ENCODE results near the gene PIP5K1C.

Gene PIP5K1C

DNA sequence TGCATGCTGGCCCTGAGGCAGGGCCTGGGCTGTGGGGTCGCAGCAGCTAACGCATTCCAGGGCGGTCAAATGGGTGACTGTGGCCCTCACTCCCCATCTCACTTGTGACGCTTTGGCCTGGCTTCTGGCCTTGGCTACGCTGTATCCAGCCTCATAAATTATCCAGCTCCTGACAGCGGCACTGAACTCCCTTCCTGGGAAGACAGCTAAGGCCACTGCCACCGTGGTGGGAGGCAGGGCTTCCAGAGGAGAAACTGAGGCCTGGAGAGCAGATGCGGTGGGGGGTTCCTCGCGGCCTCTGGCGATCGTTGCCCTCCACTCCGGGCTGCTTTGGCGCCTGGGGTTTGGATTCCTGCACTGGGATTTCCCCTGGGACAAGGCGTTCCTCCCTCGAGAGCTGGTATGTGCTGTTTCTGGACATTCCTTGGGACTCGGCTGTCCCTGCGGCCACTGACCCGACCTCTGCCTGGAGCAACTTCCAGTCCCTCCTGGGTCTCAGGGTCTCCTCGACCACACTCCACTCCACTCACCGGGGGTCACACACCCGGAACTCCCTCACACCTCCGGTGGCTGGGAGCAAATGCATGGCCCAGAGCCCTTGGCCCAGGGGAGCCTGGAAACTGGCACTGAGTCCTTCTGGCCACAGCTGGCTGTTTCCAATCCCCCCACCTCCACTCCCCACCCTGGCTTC, 97.0 kb downstream of the PIP5K1C start:
- no peaks in the 10 kb centered on the region for H3K36me3 ChIP-seq (ENCODE audit: control insufficient read depth, insufficient read depth, low read length)
- H3K27ac ChIP-seq (ENCODE audit: insufficient read depth, low read length, poor library complexity, severe bottlenecking), result no peak overlapping the region
- H3K27me3 ChIP-seq (replicated peaks; ENCODE audit: control insufficient read depth, insufficient read depth, low read length, poor library complexity, severe bottlenecking), result no peaks in the 10 kb centered on the region
- peaks cover 26% of the 10 kb centered on the region for H3K4me1 ChIP-seq (ENCODE audit: control insufficient read depth, insufficient read depth, low read length, poor library complexity, severe bottlenecking)
- no peak for DNase-seq
- no peak overlapping the region for H3K4me3 ChIP-seq (ENCODE audit: insufficient read depth, low read depth, low read length, poor library complexity, severe bottlenecking)
- no peaks in the 10 kb centered on the region for H3K9me3 ChIP-seq (ENCODE audit: control insufficient read depth, low read length)

DNA sequence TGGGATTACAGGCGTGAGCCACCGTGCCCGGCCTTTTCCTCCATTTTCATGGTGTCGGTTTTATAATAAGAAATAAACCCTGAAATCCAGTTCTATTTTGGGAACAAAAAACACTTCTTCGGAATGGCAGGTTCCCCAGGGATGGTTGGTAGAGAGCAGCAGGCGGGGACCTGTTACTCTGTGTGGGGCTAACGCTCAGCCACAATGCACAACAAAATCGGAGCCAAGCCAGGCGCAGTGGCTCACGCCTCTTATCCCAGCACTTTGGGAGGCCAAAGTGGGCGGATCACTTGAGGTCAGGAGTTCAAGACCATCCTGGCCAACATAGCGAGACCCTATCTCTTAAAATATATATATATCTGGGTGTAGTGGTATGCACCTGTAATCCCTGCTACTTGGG, 99.2 kb downstream of the PIP5K1C start:
- Histone ChIP-seq H3K4me1 (ENCODE audit: control insufficient read depth, insufficient read depth, low read length, poor library complexity, severe bottlenecking) (peaks cover 16% of the 10 kb centered on the region), H3K36me3 (ENCODE audit: control insufficient read depth, insufficient read depth, low read length) (no peaks in the 10 kb centered on the region), H3K4me3 (ENCODE audit: insufficient read depth, low read depth, low read length, poor library complexity, severe bottlenecking) (no peak overlapping the region), H3K9me3 (ENCODE audit: control insufficient read depth, low read length) (no peaks in the 10 kb centered on the region), H3K27me3 (replicated peaks; ENCODE audit: control insufficient read depth, insufficient read depth, low read length, poor library complexity, severe bottlenecking) (no peaks in the 10 kb centered on the region), H3K27ac (ENCODE audit: insufficient read depth, low read length, poor library complexity, severe bottlenecking) (no peak overlapping the region)
- no peak for DNase-seq

DNA sequence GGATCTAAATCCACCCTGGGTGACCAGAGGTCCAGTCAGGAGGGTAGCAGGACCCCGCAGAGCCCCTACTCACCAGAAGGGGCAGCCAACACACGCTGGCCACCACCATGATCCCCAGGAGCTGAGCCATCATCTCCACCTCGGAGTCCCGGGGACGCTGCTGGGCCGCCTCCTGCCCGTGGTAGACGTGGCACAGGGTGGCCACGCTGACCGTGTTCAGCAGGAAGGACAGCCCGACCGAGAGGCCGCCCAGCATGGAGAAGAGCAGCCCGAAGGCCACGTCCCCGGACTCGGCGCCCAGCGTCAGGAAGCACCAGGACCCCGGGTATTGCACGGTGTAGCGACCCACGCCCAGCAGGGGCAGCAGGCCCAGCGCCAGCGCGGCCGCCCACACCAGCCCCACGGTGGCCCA, 100.5 kb downstream of the PIP5K1C start:
- H3K9me3 ChIP-seq (ENCODE audit: control insufficient read depth, low read length), result no peaks in the 10 kb centered on the region
- no peaks in the 10 kb centered on the region for H3K27me3 ChIP-seq (replicated peaks; ENCODE audit: control insufficient read depth, insufficient read depth, low read length, poor library complexity, severe bottlenecking)
- peaks cover 3% of the 10 kb centered on the region for H3K4me1 ChIP-seq (ENCODE audit: control insufficient read depth, insufficient read depth, low read length, poor library complexity, severe bottlenecking)
- no peak overlapping the region for H3K27ac ChIP-seq (ENCODE audit: insufficient read depth, low read length, poor library complexity, severe bottlenecking)
- no peaks in the 10 kb centered on the region for H3K36me3 ChIP-seq (ENCODE audit: control insufficient read depth, insufficient read depth, low read length)
- H3K4me3 ChIP-seq (ENCODE audit: insufficient read depth, low read depth, low read length, poor library complexity, severe bottlenecking), result no peak overlapping the region
- DNase-seq, result no peak

DNA sequence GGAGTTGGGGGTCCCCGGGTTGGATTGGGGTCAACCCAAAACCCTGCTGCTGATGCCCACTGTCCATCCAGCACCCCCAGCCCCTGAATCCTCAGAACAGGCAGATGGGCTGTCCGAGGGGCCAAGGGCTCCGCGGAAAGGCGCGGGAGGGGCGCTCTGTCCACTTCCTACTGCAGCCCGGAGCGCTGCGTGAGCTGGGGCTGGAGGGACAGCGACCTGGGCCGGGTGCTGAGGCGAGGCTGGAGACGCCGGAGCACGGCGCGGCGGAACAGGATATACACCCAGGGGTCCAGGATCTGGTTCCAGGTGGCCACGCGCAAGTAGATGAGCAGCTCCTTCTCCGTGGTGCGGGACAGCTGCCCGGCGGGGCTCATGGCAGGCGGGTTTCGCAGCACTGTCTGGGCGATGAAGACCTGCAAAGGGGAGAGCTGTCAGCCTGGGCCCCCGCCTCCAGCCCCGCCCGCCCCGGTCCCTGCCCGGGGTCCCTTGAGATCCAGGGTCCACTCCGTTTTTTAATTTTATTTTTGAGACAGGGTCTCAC, 104.7 kb downstream of the PIP5K1C start:
- no peak for DNase-seq
- no peak overlapping the region for H3K27ac ChIP-seq (ENCODE audit: insufficient read depth, low read length, poor library complexity, severe bottlenecking)
- no peak overlapping the region for H3K4me3 ChIP-seq (ENCODE audit: insufficient read depth, low read depth, low read length, poor library complexity, severe bottlenecking)
- no peaks in the 10 kb centered on the region for H3K4me1 ChIP-seq (ENCODE audit: control insufficient read depth, insufficient read depth, low read length, poor library complexity, severe bottlenecking)
- no peaks in the 10 kb centered on the region for H3K36me3 ChIP-seq (ENCODE audit: control insufficient read depth, insufficient read depth, low read length)
- no peaks in the 10 kb centered on the region for H3K9me3 ChIP-seq (ENCODE audit: control insufficient read depth, low read length)
- H3K27me3 ChIP-seq (replicated peaks; ENCODE audit: control insufficient read depth, insufficient read depth, low read length, poor library complexity, severe bottlenecking), result no peaks in the 10 kb centered on the region

DNA sequence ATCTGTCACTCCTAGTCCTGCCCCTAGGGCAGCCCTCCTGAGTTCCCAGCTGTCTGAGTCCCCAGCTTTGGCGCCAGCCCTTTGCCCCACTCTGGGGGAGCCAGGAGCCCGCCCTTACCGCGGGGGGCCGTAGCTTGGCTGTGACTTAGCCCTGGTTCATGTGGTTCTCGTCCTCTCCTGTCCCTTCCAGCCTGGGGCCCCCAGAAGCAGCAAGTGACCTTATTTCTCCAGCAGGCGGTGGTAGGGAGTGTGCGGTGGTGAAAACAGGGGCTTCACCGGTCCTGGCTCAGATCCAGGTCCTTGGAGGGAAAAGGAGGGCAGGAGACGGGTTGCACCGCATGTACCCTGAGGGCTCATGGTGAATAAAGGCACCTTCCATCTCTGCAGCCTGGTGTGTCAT, 107.1 kb downstream of the PIP5K1C start:
- Histone ChIP-seq H3K27me3 (replicated peaks; ENCODE audit: control insufficient read depth, insufficient read depth, low read length, poor library complexity, severe bottlenecking) (no peaks in the 10 kb centered on the region), H3K4me3 (ENCODE audit: insufficient read depth, low read depth, low read length, poor library complexity, severe bottlenecking) (no peak overlapping the region)

DNA sequence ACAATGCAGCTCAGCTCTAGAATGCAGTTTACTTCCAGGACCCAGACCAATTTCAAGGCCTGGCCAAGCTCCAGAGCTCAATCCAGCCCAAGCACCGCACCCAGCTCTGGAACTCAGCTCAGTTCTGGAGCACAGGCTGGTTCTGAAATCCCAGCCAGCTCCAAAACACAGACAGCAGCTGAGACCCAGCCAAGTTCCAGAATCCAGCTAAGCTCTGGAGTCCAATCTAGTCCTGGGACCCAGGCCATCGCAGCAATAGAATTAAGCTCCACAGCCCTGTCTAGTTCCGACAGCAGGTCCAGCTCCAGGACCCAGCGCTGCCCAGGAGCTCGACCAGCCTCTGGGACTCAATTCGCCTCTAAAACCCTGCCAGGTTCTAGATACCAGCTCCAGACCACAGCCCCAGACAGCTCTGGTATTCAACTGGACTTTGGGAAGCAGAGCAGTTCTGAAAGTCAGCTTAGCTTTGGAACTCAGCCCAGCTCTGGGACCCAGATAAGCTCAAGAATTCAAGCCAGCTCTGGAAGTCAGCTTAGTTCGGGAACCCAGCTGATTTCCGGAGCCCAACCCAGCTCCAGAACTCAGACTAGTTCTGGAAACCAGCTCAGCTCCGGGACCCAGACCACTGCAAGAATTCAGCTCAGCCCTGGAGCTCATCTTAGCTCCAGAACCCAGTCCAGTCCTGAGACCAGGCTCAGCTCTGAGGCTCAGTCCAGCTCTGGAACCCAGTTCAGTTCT, 108.2 kb downstream of the PIP5K1C start:
- no peaks in the 10 kb centered on the region for H3K27me3 ChIP-seq (replicated peaks; ENCODE audit: control insufficient read depth, insufficient read depth, low read length, poor library complexity, severe bottlenecking)
- H3K4me1 ChIP-seq (ENCODE audit: control insufficient read depth, insufficient read depth, low read length, poor library complexity, severe bottlenecking), result no peaks in the 10 kb centered on the region
- H3K36me3 ChIP-seq (ENCODE audit: control insufficient read depth, insufficient read depth, low read length), result no peaks in the 10 kb centered on the region
- DNase-seq, result no peak
- no peak overlapping the region for H3K4me3 ChIP-seq (ENCODE audit: insufficient read depth, low read depth, low read length, poor library complexity, severe bottlenecking)
- H3K27ac ChIP-seq (ENCODE audit: insufficient read depth, low read length, poor library complexity, severe bottlenecking), result no peak overlapping the region
- H3K9me3 ChIP-seq (ENCODE audit: control insufficient read depth, low read length), result no peaks in the 10 kb centered on the region

More for the DNA sequence above, 107.1 kb downstream of the PIP5K1C start:
- DNase-seq, result no peak
- no peaks in the 10 kb centered on the region for H3K9me3 ChIP-seq (ENCODE audit: control insufficient read depth, low read length)
- no peak overlapping the region for H3K27ac ChIP-seq (ENCODE audit: insufficient read depth, low read length, poor library complexity, severe bottlenecking)
- H3K4me1 ChIP-seq (ENCODE audit: control insufficient read depth, insufficient read depth, low read length, poor library complexity, severe bottlenecking), result no peaks in the 10 kb centered on the region
- H3K36me3 ChIP-seq (ENCODE audit: control insufficient read depth, insufficient read depth, low read length), result no peaks in the 10 kb centered on the region

DNA sequence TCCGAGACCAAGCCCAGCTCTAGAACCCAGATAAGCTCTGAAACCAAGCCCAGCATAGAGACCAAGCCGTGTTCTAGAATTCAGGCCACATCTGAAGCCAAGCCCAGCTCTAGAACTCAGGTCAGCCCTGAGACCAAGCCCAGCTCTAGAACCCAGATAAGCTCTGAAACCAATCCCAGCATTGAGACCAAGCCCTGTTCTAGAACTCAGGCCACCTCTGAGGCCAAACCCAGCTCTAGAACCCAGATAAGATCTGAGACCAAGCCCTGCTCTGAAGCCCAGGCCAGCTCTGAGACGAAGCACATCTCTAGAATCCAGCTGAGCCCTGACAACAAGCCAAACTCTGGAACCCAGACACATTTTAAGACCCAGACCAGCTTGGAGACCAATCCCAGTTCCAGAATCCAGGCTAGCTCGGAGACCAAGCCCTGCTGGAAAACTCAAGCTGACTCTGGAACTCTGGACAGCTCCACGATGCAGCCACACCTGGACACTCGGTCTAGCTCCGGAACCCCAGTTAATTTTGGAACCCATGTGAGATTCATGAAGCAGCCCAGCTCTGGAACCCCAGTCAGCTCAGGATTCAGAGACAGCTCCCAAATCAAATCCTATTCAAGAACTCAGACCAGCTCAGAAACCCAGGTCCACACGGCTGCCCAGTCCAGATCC, 109.1 kb downstream of the PIP5K1C start:
- DNase-seq, result no peak
- Histone ChIP-seq H3K27ac (ENCODE audit: insufficient read depth, low read length, poor library complexity, severe bottlenecking) (no peak overlapping the region), H3K27me3 (replicated peaks; ENCODE audit: control insufficient read depth, insufficient read depth, low read length, poor library complexity, severe bottlenecking) (no peaks in the 10 kb centered on the region), H3K4me3 (ENCODE audit: insufficient read depth, low read depth, low read length, poor library complexity, severe bottlenecking) (no peak overlapping the region), H3K36me3 (ENCODE audit: control insufficient read depth, insufficient read depth, low read length) (no peaks in the 10 kb centered on the region), H3K4me1 (ENCODE audit: control insufficient read depth, insufficient read depth, low read length, poor library complexity, severe bottlenecking) (no peaks in the 10 kb centered on the region), H3K9me3 (ENCODE audit: control insufficient read depth, low read length) (no peaks in the 10 kb centered on the region)

DNA sequence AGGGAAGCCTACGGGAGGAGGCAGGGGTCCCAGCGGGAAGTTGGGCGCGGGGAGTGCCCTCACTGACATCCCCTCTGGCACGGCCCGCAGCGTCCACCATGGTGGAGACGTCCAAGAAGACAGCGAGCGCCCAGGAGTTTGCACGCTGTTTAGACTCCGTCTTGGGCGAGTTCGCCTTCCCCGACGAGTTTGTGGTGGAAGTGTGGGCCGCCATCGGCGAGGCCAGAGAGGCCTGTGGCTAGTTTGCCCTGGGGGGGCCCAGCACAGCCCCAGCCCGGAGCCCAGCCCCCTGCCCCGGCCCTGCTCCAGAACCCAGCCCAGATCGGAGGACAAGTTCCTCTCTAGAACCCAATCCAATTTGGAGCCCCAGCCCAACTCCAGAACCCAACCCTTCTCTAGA, 110.3 kb downstream of the PIP5K1C start:
- Histone ChIP-seq H3K9me3 (ENCODE audit: control insufficient read depth, low read length) (no peaks in the 10 kb centered on the region), H3K4me1 (ENCODE audit: control insufficient read depth, insufficient read depth, low read length, poor library complexity, severe bottlenecking) (peaks cover 4% of the 10 kb centered on the region), H3K36me3 (ENCODE audit: control insufficient read depth, insufficient read depth, low read length) (no peaks in the 10 kb centered on the region), H3K4me3 (ENCODE audit: insufficient read depth, low read depth, low read length, poor library complexity, severe bottlenecking) (no peak overlapping the region), H3K27me3 (replicated peaks; ENCODE audit: control insufficient read depth, insufficient read depth, low read length, poor library complexity, severe bottlenecking) (no peaks in the 10 kb centered on the region), H3K27ac (ENCODE audit: insufficient read depth, low read length, poor library complexity, severe bottlenecking) (no peak overlapping the region)
- DNase-seq, result no peak

DNA sequence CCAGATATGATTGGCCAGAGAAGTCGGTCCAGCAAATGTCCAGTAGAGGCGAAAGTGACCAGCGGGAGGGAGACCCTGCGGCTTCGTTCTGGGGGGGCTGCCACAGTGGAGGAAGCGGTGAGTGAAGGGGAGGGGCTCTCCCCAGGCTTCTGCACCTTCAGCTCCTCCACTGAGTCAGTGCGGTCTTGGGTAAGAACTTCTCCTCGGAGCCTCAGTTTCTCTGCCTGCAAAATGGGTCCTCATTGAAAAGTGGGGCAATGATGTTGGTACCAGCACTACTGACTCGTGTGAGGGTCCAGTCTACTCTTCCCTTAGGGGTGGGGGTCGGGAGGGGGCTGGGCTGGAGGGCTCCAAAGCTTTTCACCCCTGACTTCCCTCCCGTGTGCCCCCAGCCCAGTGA, 110.8 kb downstream of the PIP5K1C start:
- Histone ChIP-seq H3K27ac (ENCODE audit: insufficient read depth, low read length, poor library complexity, severe bottlenecking) (no peak overlapping the region), H3K9me3 (ENCODE audit: control insufficient read depth, low read length) (no peaks in the 10 kb centered on the region), H3K36me3 (ENCODE audit: control insufficient read depth, insufficient read depth, low read length) (no peaks in the 10 kb centered on the region), H3K4me1 (ENCODE audit: control insufficient read depth, insufficient read depth, low read length, poor library complexity, severe bottlenecking) (peaks cover 4% of the 10 kb centered on the region), H3K27me3 (replicated peaks; ENCODE audit: control insufficient read depth, insufficient read depth, low read length, poor library complexity, severe bottlenecking) (no peaks in the 10 kb centered on the region), H3K4me3 (ENCODE audit: insufficient read depth, low read depth, low read length, poor library complexity, severe bottlenecking) (no peak overlapping the region)
- no peak for DNase-seq
